Mucosa of gallbladder (tissue), 1 donor: Measurements from ENCODE around the gene ZAP70. TPM values are rescaled to one million over a fixed set of nuclear protein-coding genes. Genes with fewer than 3 reads are reported as not detected.

Experiments
- DNase-seq: peaks from one replicate; pipeline ENCODE4 v3.0.0-alpha.2; 2020; ENCODE audit warnings: low spot score
- total RNA-seq: library from RNA; stranded (reverse); gene quantifications from one replicate; pipeline ENCODE4 v1.2.1, GENCODE V29; 2021
- donor health status: DM: no; HTN: no; CAD: no.

The ZAP70 gene
- total RNA-seq, 1 donor from 2014 or later = 12.6 TPM

- no peak for DNase-seq
These were observed 20.1 kb downstream of the ZAP70 start for GRCh38 chr2:97733341-97734035.

DNA sequence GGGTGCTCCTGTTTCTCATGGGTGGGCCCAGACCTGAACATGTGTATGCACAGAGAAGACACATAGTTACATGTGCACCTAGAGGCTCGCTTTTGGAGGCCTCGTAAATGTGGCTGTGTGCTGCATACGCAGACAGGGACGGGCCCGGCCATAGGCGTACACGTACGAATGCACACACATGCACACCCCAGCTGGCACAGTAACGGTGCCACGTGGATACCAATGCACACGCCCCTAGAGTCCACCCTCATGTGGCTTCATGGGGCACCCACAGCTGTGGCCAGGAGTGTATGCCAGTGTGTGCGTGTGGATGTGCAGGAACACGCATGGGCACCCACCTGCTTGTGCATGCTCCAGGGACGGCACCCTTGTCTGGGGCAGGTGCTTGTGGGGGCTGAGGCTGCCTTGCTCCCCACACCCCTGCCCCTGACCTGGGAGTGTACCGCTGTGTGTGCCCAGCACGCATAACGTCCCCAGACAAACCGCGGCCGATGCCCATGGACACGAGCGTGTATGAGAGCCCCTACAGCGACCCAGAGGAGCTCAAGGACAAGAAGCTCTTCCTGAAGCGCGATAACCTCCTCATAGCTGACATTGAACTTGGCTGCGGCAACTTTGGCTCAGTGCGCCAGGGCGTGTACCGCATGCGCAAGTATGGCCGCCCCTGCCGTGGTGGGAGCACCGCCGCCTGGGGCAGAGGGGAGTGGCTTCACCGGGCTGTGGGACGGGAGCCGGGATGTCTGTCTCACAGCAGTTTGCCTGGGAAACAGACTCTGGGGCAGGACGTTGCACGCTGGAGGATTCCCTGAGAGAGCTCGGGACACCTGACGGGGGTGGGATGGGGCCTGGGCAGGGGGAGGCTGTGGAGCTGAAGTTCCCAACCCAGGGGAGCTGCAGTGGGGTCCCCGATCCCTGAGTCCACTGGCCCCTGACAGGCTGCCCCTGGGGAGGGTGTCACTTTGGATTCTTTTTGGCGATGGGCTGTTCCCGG lies 21.0 kb downstream of the ZAP70 start:
- DNase-seq = no peak

DNA sequence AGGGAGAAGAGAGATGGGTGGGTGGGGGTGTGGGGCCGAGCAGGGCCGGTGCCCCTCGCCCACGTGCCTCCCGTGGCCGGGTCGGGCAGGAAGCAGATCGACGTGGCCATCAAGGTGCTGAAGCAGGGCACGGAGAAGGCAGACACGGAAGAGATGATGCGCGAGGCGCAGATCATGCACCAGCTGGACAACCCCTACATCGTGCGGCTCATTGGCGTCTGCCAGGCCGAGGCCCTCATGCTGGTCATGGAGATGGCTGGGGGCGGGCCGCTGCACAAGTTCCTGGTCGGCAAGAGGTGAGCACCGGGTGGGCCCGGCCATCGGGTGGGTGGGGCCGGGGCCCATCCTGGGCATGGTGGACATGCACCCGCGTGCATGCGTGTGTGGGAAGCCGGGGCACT lies 21.8 kb downstream of the ZAP70 start:
- DNase-seq = no peak

- DNase-seq = no peak
These were observed 22.8 kb downstream of the ZAP70 start for GRCh38 chr2:97736185-97736584.

GRCh38 chr2:97736608-97737330 lies 23.4 kb downstream of the ZAP70 start:
- no peak for DNase-seq

GRCh38 chr2:97737421-97738178 lies 24.2 kb downstream of the ZAP70 start:
- DNase-seq = no peak

- DNase-seq = no peak
These were observed 25.0 kb downstream of the ZAP70 start for GRCh38 chr2:97738179-97739019.

- DNase-seq = no peak
These were observed 25.9 kb downstream of the ZAP70 start for GRCh38 chr2:97739020-97739892.

DNA sequence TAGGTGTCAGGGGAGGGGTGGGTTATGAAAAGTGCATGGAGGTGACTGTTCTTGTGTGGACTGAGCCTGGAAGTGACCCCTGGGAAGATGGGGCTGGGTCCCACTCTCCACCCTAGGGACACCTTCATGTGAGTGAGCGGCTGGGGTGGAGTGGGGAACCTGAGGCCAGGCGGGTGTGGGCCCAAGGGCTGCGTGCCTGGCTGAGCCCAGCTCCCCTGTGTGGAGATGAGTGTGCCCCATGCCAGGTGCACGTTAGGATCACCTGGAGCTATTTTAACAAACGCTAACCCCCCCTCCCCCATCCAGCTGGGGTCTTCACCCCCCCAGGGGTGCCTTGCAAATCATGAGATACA lies 26.5 kb downstream of the ZAP70 start:
- DNase-seq = no peak

DNA sequence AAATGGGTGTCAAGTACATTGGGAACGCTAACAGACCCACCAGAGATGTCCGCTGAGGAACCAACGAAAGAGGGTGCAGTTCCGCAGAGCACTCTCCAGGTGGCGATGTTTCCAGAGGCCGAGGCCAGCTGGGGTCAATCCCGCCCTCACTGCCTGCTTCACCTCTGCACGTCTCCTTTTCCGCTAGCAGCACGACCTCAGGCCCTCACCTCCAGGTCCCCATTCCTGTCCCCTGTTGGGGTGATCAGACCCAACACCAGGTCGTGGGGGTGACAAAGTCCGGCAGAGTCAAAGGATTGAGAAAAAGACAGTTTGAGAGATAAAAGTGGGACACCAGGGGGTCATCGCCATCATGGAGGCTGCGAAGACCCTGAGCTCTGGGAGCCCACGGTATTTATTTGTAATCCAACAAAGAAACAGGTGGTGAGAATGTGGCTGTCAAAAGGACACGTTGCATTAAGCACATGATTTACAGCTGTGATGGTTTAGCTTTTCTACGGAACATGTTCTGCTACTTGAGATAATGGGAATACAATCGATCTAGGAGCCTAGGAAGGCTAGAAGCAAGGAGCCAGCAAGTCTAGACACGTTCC lies 27.3 kb downstream of the ZAP70 start:
- DNase-seq = no peak

DNA sequence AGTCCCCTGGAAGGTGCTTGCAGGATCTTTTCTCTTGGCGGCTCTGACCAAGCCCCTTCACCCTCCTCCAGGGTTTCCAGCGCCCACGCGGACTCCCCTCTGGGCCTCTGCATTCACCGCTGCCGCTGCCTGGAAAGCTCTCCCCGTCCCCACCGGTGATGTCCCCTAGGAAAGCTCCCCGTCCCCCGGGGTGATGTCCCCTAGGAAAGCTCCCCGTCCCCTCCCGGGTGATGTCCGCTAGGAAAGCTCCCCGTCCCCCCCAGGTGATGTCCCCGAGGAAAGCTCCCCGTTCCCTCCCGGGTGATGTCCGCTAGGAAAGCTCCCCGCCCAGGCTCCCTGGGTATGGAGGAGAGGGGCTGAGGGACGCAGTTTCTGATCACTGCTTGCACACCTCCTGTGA lies 27.9 kb downstream of the ZAP70 start:
- no peak for DNase-seq

GRCh38 chr2:97741686-97742085 lies 28.3 kb downstream of the ZAP70 start:
- no peak for DNase-seq

- DNase-seq = no peak
These were observed 29.0 kb downstream of the ZAP70 start for GRCh38 chr2:97742381-97742847.

- DNase-seq = no peak
These were observed 30.5 kb downstream of the ZAP70 start for GRCh38 chr2:97743913-97744312.

- no peak for DNase-seq
These were observed 32.2 kb downstream of the ZAP70 start for GRCh38 chr2:97745474-97746174.

GRCh38 chr2:97747285-97747684 lies 33.9 kb downstream of the ZAP70 start:
- no peak for DNase-seq

GRCh38 chr2:97747716-97748115 lies 34.3 kb downstream of the ZAP70 start:
- DNase-seq = no peak

DNA sequence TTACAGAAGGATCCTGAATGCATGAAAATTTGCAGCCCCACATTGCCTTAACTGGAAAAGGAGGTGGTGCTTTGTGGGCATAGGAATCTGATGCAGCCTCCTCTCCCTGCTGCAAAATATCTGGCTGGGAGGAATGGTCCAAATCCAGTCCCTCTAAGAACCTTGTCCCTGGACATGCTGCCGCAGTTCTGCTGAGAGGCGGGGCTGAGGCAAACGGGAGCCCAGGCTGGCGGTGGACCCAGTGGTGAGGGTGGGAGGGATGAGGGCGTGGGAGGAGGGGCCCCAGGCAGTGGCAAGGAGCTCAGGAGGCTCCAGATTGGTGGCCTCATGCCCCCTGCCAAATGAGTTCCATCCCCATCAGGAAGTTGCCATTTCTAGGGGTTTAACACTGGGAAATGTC lies 36.2 kb downstream of the ZAP70 start:
- DNase-seq = no peak

GRCh38 chr2:97750017-97750416 lies 36.6 kb downstream of the ZAP70 start:
- no peak for DNase-seq
